Measurements from ENCODE around the gene ICE1. TPM values are rescaled to one million over a fixed set of nuclear protein-coding genes. Genes with fewer than 3 reads are reported as not detected.

The ICE1 gene
- total RNA-seq, 3 donors from 2014 or later: 33.1 to 47.7 (median 34.1) TPM

GRCh38 chr5:5436203-5436760 lies 13.8 kb downstream of the ICE1 start:
- Histone ChIP-seq H3K4me1 (no peaks in the 10 kb centered on the region), H3K27me3 (no peaks in the 10 kb centered on the region), H3K36me3 (no peaks in the 10 kb centered on the region), H3K4me3 (no peak overlapping the region), H3K9me3 (no peaks in the 10 kb centered on the region), H3K27ac (no peak overlapping the region)
- DNase-seq (ENCODE audit: low spot score in 2 of 2): no peak
- TF ChIP-seq, protein P1, sequence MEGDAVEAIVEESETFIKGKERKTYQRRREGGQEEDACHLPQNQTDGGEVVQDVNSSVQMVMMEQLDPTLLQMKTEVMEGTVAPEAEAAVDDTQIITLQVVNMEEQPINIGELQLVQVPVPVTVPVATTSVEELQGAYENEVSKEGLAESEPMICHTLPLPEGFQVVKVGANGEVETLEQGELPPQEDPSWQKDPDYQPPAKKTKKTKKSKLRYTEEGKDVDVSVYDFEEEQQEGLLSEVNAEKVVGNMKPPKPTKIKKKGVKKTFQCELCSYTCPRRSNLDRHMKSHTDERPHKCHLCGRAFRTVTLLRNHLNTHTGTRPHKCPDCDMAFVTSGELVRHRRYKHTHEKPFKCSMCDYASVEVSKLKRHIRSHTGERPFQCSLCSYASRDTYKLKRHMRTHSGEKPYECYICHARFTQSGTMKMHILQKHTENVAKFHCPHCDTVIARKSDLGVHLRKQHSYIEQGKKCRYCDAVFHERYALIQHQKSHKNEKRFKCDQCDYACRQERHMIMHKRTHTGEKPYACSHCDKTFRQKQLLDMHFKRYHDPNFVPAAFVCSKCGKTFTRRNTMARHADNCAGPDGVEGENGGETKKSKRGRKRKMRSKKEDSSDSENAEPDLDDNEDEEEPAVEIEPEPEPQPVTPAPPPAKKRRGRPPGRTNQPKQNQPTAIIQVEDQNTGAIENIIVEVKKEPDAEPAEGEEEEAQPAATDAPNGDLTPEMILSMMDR (IDR thresholded peaks at IDR 0.05): no peak
- TF ChIP-seq POLR2AphosphoS5 (IDR thresholded peaks at IDR 0.05) (no peak), POLR2A (IDR thresholded peaks at IDR 0.05) (no peak)
- intact Hi-C loops (cut with DNase I; ENCODE audit: low total_unique reads): no loop called here

- H3K4me1 ChIP-seq: no peaks in the 10 kb centered on the region
Measured at GRCh38 chr5:5437227-5438172, 15.0 kb downstream of the ICE1 start.

DNA sequence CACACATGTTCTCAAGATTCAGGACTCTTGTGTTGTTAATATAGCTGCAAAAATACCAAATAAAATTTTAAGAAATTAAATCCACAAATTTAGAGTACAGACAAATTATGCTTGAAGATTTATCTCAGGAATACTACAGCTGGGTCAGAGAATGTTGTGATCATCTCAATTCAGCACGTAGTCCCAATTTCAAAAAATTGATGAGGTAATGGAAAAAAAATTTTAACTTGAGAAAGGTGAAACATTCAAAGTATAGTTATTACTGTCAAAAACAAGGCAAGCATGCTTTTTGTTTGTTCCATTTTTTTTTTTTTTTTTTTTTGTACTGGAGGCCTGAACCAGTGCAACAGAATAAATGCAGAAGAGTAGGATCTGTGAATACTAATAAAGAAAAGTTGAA lies 29.4 kb downstream of the ICE1 start:
- DNase-seq (ENCODE audit: low spot score in 2 of 2): no peak
- Histone ChIP-seq H3K4me1 (no peaks in the 10 kb centered on the region), H3K9me3 (no peaks in the 10 kb centered on the region), H3K4me3 (no peak overlapping the region), H3K27me3 (no peaks in the 10 kb centered on the region), H3K27ac (no peak overlapping the region), H3K36me3 (peaks cover 4% of the 10 kb centered on the region)
- intact Hi-C loops (cut with DNase I; ENCODE audit: low total_unique reads): no loop called here
- TF ChIP-seq POLR2AphosphoS5 (IDR thresholded peaks at IDR 0.05) (no peak), POLR2A (IDR thresholded peaks at IDR 0.05) (no peak)
- TF ChIP-seq, protein P1 (IDR thresholded peaks at IDR 0.05): no peak

More at GRCh38 chr5:5437227-5438172, 15.0 kb downstream of the ICE1 start:
- Histone ChIP-seq H3K27ac (no peak overlapping the region), H3K9me3 (no peaks in the 10 kb centered on the region), H3K27me3 (no peaks in the 10 kb centered on the region), H3K4me3 (no peak overlapping the region), H3K36me3 (no peaks in the 10 kb centered on the region)
- intact Hi-C loops (cut with DNase I; ENCODE audit: low total_unique reads): no loop called here
- TF ChIP-seq POLR2AphosphoS5 (IDR thresholded peaks at IDR 0.05): no peak
- no peak for TF ChIP-seq POLR2A (IDR thresholded peaks at IDR 0.05)
- TF ChIP-seq, protein P1 (IDR thresholded peaks at IDR 0.05): no peak
- no peak for DNase-seq (ENCODE audit: low spot score in 2 of 2)

DNA sequence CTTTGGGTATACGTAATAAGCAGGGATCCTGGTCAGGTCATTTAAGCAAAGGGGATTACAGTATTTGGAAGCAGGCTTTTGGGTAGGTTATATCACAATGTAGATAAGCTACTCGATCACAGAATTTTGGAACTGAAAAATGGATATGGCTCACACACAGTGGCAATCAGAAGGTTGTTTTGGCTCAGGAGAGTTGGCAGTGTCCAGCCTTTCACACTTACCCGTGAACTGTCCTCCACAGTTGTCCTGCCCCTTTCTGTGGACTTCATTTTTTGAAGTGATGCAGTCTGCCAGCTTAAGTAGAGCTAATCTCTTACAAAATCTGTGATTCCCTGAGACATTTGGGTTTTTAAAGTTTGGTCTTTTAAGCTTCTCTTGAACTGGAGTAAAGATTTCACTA lies 30.7 kb downstream of the ICE1 start:
- H3K9me3 ChIP-seq: no peaks in the 10 kb centered on the region
- no peak overlapping the region for H3K27ac ChIP-seq
- H3K36me3 ChIP-seq: peaks cover 6% of the 10 kb centered on the region
- no peak overlapping the region for H3K4me3 ChIP-seq
- H3K27me3 ChIP-seq: no peaks in the 10 kb centered on the region
- H3K4me1 ChIP-seq: no peaks in the 10 kb centered on the region
- DNase-seq (ENCODE audit: low spot score in 2 of 2): no peak
- intact Hi-C loops (cut with DNase I; ENCODE audit: low total_unique reads): no loop called here
- TF ChIP-seq, protein P1 (IDR thresholded peaks at IDR 0.05): no peak
- TF ChIP-seq POLR2A (IDR thresholded peaks at IDR 0.05): no peak
- no peak for TF ChIP-seq POLR2AphosphoS5 (IDR thresholded peaks at IDR 0.05)

- Histone ChIP-seq H3K27me3 (no peaks in the 10 kb centered on the region), H3K4me3 (no peak overlapping the region), H3K4me1 (no peaks in the 10 kb centered on the region), H3K27ac (no peak overlapping the region), H3K36me3 (peaks cover 7% of the 10 kb centered on the region), H3K9me3 (no peaks in the 10 kb centered on the region)
- intact Hi-C loops (cut with DNase I; ENCODE audit: low total_unique reads): no loop called here
- TF ChIP-seq POLR2AphosphoS5 (IDR thresholded peaks at IDR 0.05) (no peak), POLR2A (IDR thresholded peaks at IDR 0.05) (no peak)
- TF ChIP-seq, protein P1 (IDR thresholded peaks at IDR 0.05): no peak
- DNase-seq (ENCODE audit: low spot score in 2 of 2): no peak
Measured at GRCh38 chr5:5454391-5454790, 31.9 kb downstream of the ICE1 start.
